ENCODE measurements around the gene TENM3.

The TENM3 gene

DNA sequence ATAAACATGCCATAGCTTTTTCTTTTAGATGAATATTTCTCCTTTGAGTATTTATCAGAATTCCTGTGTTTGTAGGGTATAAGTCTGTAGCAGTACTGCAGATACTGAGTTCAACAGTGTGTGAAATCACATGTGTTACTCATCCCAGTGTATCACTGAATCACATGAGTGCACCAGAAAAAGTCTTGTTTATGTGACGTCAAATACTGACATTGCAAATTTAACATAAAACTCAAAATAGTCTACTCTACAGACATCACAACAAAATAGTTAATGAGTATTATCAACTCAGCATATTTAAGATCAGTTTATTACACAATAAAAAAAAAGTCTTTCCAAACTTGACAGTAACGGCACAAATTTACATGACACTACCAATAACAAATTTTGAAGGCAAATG lies 452.6 kb downstream of the TENM3 start:
- TF ChIP-seq, protein P1, sequence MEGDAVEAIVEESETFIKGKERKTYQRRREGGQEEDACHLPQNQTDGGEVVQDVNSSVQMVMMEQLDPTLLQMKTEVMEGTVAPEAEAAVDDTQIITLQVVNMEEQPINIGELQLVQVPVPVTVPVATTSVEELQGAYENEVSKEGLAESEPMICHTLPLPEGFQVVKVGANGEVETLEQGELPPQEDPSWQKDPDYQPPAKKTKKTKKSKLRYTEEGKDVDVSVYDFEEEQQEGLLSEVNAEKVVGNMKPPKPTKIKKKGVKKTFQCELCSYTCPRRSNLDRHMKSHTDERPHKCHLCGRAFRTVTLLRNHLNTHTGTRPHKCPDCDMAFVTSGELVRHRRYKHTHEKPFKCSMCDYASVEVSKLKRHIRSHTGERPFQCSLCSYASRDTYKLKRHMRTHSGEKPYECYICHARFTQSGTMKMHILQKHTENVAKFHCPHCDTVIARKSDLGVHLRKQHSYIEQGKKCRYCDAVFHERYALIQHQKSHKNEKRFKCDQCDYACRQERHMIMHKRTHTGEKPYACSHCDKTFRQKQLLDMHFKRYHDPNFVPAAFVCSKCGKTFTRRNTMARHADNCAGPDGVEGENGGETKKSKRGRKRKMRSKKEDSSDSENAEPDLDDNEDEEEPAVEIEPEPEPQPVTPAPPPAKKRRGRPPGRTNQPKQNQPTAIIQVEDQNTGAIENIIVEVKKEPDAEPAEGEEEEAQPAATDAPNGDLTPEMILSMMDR (IDR thresholded peaks at IDR 0.05; ENCODE audit: low read depth, low read length), result no peak
- DNase-seq (ENCODE audit: extremely low read depth, low read depth), result no peak

- TF ChIP-seq, protein P1 (IDR thresholded peaks at IDR 0.05; ENCODE audit: low read depth, low read length), result no peak
- no peak for DNase-seq (ENCODE audit: extremely low read depth, low read depth)
Measured at GRCh38 chr4:182697094-182697493, 453.9 kb downstream of the TENM3 start.

DNA sequence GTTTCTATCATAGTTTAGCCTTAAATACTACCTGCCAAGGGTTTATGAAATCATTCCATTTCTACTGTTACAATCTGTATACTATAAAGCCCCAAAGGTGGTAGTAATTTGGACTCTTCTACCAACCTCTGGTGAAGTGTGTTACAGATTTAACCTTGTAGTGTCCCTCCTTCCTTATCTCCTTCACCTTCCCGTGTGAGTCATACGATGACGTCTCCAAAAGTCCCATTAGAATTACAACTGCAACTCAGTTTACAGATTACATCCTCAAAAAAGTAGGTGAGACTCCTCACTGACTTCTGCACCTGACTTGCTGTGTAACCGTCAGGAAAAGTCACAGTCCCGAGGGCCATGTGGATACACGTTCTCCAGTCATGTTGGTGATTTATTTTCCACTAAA lies 455.0 kb downstream of the TENM3 start:
- TF ChIP-seq, protein P1 (IDR thresholded peaks at IDR 0.05; ENCODE audit: low read depth, low read length), result no peak
- no peak for DNase-seq (ENCODE audit: extremely low read depth, low read depth)

- DNase-seq (ENCODE audit: extremely low read depth, low read depth), result no peak
- TF ChIP-seq, protein P1 (IDR thresholded peaks at IDR 0.05; ENCODE audit: low read depth, low read length), result no peak
Measured at GRCh38 chr4:182699201-182699600, 456.0 kb downstream of the TENM3 start.

DNA sequence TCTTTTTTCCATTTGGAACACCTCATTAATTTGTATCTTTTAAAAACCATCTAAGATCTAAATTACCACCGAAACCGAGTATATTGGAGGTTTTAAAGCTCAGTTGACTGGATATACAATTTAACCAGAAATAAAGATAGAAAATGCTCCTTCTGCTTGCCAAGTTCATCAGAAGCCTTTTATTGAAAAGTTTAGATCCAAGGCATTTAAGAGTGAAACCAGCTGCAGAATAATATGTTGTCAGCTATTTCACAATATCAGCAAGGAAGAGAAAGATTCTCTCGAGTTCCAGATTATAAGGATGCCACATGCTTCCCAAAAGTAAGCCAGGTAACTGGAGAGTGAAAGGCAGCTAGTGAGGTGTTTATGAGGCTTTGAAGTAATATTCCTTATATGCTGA lies 456.6 kb downstream of the TENM3 start:
- TF ChIP-seq, protein P1 (IDR thresholded peaks at IDR 0.05; ENCODE audit: low read depth, low read length), result no peak
- DNase-seq (ENCODE audit: extremely low read depth, low read depth), result no peak

DNA sequence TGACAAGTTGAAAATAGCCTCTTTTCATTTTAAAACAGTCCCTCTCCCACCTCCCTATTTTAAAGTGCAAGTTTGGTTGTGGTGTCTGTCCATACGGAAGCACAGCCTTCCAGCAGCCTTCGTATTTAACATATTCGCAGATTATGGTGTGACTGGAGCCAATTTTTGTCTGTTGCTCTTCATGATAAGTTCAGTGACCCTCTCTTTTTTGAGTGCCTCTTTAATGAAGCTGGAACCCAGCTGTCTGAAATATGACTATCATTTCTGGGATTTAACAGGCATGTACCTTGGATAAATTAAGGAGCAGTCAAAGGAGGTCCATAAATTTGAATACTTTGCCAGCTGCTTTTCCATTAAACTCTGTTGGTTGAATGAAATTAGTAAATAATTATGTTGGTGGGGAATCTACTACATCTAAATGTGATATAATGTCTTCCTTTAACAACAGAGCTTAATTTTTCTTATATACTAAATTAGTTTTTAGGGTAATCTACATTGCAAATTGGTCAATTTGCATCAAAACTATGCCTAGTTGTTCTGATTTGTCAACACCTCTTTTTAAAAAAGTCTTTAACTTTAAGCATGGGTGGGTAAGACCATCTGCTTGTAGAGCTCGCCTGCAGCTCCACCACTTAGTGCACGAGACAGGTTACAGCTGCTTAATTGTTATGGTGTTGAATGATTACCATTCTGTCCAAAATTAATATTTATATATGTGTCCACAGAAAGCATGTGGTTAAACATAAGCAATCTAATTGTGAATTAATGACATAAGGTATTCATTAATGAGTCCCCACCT lies 457.4 kb downstream of the TENM3 start:
- DNase-seq (ENCODE audit: extremely low read depth, low read depth), result no peak
- TF ChIP-seq, protein P1 (IDR thresholded peaks at IDR 0.05; ENCODE audit: low read depth, low read length), result no peak

DNA sequence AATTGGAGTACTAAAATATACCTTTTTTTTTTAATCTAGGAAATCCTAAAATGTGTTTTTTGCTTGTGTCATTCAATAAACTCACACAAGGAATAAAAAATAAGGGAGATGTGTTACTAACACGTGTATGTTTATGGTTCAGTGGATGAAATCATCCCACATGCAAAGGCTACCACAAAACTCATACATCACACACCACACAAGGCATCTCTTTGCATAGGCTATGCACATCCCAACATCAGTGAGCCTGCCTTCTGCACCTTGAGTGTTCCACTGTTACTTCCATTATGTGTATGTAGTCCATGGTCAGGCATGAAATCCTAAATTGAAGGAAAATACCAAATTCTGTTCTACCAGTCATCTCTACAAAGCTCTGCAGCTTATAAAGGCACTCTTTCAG lies 460.9 kb downstream of the TENM3 start:
- TF ChIP-seq, protein P1 (IDR thresholded peaks at IDR 0.05; ENCODE audit: low read depth, low read length), result no peak
- DNase-seq (ENCODE audit: extremely low read depth, low read depth), result no peak
